ENCODE measurements around the gene LILRB2. TPM values are rescaled to one million over a fixed set of nuclear protein-coding genes. Genes with fewer than 3 reads are reported as not detected.

LILRB2 gene
- total RNA-seq, 2 experiments from 2014 or later, result not detected

- H3K4me1 Mint-ChIP-seq (ENCODE audit: low read depth), result no peaks in the 10 kb centered on the region
- H3K9me3 Mint-ChIP-seq, result no peaks in the 10 kb centered on the region
- no peak overlapping the region for H3K4me3 Mint-ChIP-seq
- CTCF ChIA-PET, result interaction anchor here (0.6 to 3.9 kb wide), 3 partner anchors 7 to 74 kb away, joined by 3 to 19 read pairs (median 3); no protein-coding TSS in a partner anchor
- peaks cover 31% of the 10 kb centered on the region for H3K27me3 Mint-ChIP-seq
- no peaks in the 10 kb centered on the region for H3K36me3 Mint-ChIP-seq
- intact Hi-C loops (cut with micrococcal nuclease), result no loop called here
- POLR2A ChIA-PET, result interaction anchor here (0.6 kb wide), 1 partner anchor 53 kb away, joined by 3 read pairs; no protein-coding TSS in a partner anchor
- H3K27ac Mint-ChIP-seq, result no peak overlapping the region
- no peak for DNase-seq
These were observed 36.4 kb upstream of the LILRB2 start for GRCh38 chr19:54317108-54317964.

DNA sequence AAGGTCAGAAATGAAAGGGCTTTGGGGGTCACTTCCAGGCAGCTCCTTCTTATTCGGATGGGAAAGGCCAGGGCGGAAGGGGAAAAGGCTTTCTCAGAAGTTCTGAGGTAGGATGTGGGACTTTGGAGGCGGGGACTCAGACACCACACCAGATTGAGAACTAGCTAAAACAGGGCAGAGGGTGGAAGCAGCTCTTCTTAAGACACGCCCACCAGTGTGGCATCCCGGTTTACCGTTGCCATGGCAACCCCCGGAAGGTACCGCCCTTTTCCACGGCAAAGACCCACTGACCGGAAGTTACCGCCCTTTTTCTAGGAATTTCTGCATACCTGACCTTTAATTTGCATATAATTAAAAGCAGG, 35.8 kb upstream of the LILRB2 start:
- Mint-ChIP-seq H3K9me3 (no peaks in the 10 kb centered on the region), H3K4me1 (ENCODE audit: low read depth) (no peaks in the 10 kb centered on the region), H3K27me3 (peaks cover 36% of the 10 kb centered on the region), H3K36me3 (no peaks in the 10 kb centered on the region), H3K27ac (no peak overlapping the region), H3K4me3 (no peak overlapping the region)
- POLR2A ChIA-PET, result interaction anchor here (0.6 kb wide), 1 partner anchor 82 kb away, joined by 3 read pairs; no protein-coding TSS in a partner anchor
- CTCF ChIA-PET, result interaction anchor here (0.6 to 3.9 kb wide), 3 partner anchors 8 to 74 kb away, joined by 3 to 19 read pairs (median 3); no protein-coding TSS in a partner anchor
- intact Hi-C loops (cut with micrococcal nuclease), result no loop called here
- DNase-seq, result no peak

DNA sequence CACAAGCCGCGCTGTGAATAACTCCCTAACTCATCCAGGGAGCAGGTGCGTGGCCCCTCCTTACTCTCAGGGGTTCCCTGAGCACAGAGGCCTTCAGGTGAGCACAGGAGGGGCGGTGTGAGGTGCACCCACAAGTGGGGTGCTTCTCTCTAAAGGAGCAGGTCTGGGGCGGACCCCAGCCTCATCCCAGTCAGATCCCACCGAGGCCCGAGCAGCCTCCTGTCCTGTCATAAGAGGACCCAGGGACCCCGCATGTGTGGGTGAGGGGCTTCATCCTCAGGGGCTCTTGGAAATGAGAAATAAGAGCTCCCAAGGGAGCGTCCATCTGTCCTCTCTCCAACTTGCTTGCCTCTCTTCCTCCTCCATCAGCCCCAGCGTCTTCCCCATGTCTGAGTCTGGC, 35.0 kb upstream of the LILRB2 start:
- CTCF ChIA-PET, result interaction anchor here (1.0 to 3.9 kb wide), 2 partner anchors 9 to 75 kb away, joined by 3 to 19 read pairs; no protein-coding TSS in a partner anchor
- Mint-ChIP-seq H3K27me3 (peaks cover 32% of the 10 kb centered on the region), H3K36me3 (no peaks in the 10 kb centered on the region), H3K4me1 (ENCODE audit: low read depth) (no peaks in the 10 kb centered on the region), H3K9me3 (no peaks in the 10 kb centered on the region), H3K4me3 (no peak overlapping the region), H3K27ac (no peak overlapping the region)
- intact Hi-C loops (cut with micrococcal nuclease), result no loop called here
- POLR2A ChIA-PET, result interaction anchor here (0.6 kb wide), 1 partner anchor 83 kb away, joined by 3 read pairs; no protein-coding TSS in a partner anchor
- no peak for DNase-seq

DNA sequence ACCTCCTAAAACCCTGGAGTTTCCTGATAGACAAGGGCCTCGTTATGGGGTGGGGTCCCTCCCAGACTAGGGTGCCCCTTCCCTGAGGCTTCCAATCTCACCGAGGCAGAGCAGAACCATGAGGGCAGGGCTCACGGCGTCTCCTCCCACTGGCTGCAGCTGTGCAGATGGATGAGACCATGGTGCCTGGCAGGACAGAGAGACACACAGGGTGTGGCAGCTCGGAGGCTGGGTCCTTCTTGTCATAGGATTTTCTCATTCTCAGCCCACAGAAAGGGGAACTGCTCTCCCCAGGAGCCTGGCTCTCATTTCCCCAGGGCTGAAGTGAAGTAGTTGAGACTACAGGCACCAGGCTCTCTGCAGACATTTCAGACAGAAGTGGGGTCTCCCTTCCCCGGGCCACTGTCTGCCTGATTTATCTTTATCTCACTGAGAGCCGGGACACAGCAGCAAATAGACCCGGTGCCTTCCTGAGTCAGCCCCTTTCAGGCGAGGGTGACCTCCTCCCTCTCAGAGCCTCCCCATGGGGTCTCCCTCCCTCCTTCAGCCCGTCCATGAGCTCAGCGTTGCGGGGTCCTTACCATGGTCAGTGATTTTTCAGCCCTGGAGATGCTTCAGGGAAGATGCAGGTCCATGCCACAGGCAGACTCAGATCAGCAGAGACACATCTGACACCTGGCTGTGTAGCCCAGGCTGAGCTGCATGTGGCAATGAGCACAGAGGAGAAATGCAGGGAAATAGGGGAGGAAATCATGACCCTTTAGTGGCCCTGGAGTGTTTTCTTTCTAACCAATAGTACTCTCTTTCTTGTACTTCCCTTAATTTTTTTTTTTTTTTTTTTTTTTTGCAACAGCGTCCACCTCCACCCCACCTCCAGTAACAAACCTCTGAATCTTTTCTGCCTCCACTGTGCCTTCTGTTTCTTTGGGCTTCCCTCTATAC, 31.8 kb upstream of the LILRB2 start, which contains the start of gene LILRA5:
TSS of gene LILRA5 (minus strand) at position 731 of the 942 bp plus-strand sequence. CDS start at position 584, 147 bp downstream.
- peaks cover 31% of the 10 kb centered on the region for H3K27me3 Mint-ChIP-seq
- intact Hi-C loops (cut with micrococcal nuclease), result no loop called here
- H3K4me1 Mint-ChIP-seq (ENCODE audit: low read depth), result no peaks in the 10 kb centered on the region
- no peaks in the 10 kb centered on the region for H3K9me3 Mint-ChIP-seq
- no peak within 1 kb of the TSS for H3K4me3 Mint-ChIP-seq
- no peak for DNase-seq
- H3K27ac Mint-ChIP-seq, result no peak within 1 kb of the TSS
- CTCF ChIA-PET, result interaction anchor here (0.9 kb wide), 1 partner anchor 114 kb away, joined by 3 read pairs; no protein-coding TSS in a partner anchor
- H3K36me3 Mint-ChIP-seq, result no peaks in the 10 kb centered on the region
- POLR2A ChIA-PET, result no interaction called here

DNA sequence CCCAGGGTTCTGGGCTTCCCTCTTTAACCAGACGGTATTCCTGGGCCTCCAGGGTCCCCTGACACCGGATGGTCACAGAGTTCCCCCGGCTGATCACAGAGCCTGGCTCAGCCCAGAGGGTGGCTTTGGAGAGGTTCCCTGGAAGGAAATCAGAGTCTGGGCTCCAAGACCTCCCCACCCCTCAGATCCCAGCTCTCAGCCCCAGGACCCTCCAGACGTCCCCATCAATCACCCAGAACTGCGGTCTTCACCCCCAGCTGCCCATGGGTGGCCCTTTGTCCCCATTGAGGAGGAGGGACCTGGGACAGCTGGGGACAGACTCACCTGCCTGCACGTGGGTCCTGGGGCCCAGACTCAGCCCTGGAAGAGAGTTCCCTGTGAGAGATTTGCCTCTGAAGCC, 31.1 kb upstream of the LILRB2 start:
- intact Hi-C loops (cut with micrococcal nuclease), result no loop called here
- no peaks in the 10 kb centered on the region for H3K36me3 Mint-ChIP-seq
- peaks cover 28% of the 10 kb centered on the region for H3K27me3 Mint-ChIP-seq
- H3K4me1 Mint-ChIP-seq (ENCODE audit: low read depth), result no peaks in the 10 kb centered on the region
- ChIA-PET POLR2A (no interaction called here), CTCF (no interaction called here)
- H3K4me3 Mint-ChIP-seq, result no peak overlapping the region
- H3K9me3 Mint-ChIP-seq, result no peaks in the 10 kb centered on the region
- no peak overlapping the region for H3K27ac Mint-ChIP-seq
- DNase-seq, result no peak

- no peak for DNase-seq
- Mint-ChIP-seq H3K9me3 (no peaks in the 10 kb centered on the region), H3K36me3 (no peaks in the 10 kb centered on the region), H3K27me3 (peaks cover 26% of the 10 kb centered on the region), H3K27ac (no peak overlapping the region), H3K4me1 (ENCODE audit: low read depth) (no peaks in the 10 kb centered on the region), H3K4me3 (no peak overlapping the region)
- ChIA-PET POLR2A (no interaction called here), CTCF (no interaction called here)
- intact Hi-C loops (cut with micrococcal nuclease), result no loop called here
These were observed 30.6 kb upstream of the LILRB2 start for GRCh38 chr19:54311486-54311885.

GRCh38 chr19:54310543-54310942, 29.6 kb upstream of the LILRB2 start:
- H3K4me1 Mint-ChIP-seq (ENCODE audit: low read depth), result no peaks in the 10 kb centered on the region
- H3K9me3 Mint-ChIP-seq, result no peaks in the 10 kb centered on the region
- ChIA-PET CTCF (interaction anchor here (0.6 kb wide), 1 partner anchor 80 kb away, joined by 3 read pairs; no protein-coding TSS in a partner anchor), POLR2A (no interaction called here)
- peaks cover 20% of the 10 kb centered on the region for H3K27me3 Mint-ChIP-seq
- intact Hi-C loops (cut with micrococcal nuclease), result no loop called here
- H3K27ac Mint-ChIP-seq, result no peak overlapping the region
- DNase-seq, result no peak
- H3K36me3 Mint-ChIP-seq, result no peaks in the 10 kb centered on the region
- no peak overlapping the region for H3K4me3 Mint-ChIP-seq

GRCh38 chr19:54309811-54310210, 28.9 kb upstream of the LILRB2 start:
- Mint-ChIP-seq H3K27ac (no peak overlapping the region), H3K4me1 (ENCODE audit: low read depth) (peaks cover 3% of the 10 kb centered on the region), H3K9me3 (no peaks in the 10 kb centered on the region), H3K4me3 (no peak overlapping the region), H3K27me3 (peaks cover 21% of the 10 kb centered on the region), H3K36me3 (no peaks in the 10 kb centered on the region)
- ChIA-PET POLR2A (no interaction called here), CTCF (interaction anchor here (0.6 kb wide), 1 partner anchor 81 kb away, joined by 3 read pairs; no protein-coding TSS in a partner anchor)
- no peak for DNase-seq
- intact Hi-C loops (cut with micrococcal nuclease), result no loop called here

GRCh38 chr19:54307389-54308020, 26.6 kb upstream of the LILRB2 start:
- Mint-ChIP-seq H3K4me1 (ENCODE audit: low read depth) (peaks cover 13% of the 10 kb centered on the region), H3K9me3 (no peaks in the 10 kb centered on the region), H3K27me3 (peaks cover 10% of the 10 kb centered on the region), H3K36me3 (no peaks in the 10 kb centered on the region), H3K4me3 (no peak overlapping the region), H3K27ac (no peak overlapping the region)
- intact Hi-C loops (cut with micrococcal nuclease), result no loop called here
- CTCF ChIA-PET, result no interaction called here
- POLR2A ChIA-PET, result no interaction called here
- no peak for DNase-seq

DNA sequence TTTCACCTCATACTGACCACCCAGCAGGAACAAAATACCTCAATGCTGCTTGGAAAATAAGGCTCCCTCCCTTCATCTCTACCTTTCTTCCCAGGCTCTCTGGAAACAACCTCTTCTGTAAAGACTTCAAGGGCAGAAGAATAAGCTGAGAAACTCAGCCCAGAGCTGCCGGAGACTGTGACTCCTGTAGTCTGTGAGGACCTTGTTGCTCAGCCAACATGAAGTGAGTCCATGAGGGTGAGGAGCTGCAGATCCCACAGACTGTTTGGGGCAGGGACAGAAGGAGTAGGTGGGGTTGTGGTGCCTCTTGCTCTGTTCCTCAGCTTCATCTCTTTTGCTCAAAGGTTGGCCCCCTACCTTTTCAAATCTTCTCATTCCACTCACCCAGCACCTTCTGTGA, 24.2 kb upstream of the LILRB2 start:
- H3K4me3 Mint-ChIP-seq, result no peak overlapping the region
- no peaks in the 10 kb centered on the region for H3K36me3 Mint-ChIP-seq
- peaks cover 13% of the 10 kb centered on the region for H3K27me3 Mint-ChIP-seq
- H3K9me3 Mint-ChIP-seq, result no peaks in the 10 kb centered on the region
- no peak for DNase-seq
- CTCF ChIA-PET, result no interaction called here
- H3K27ac Mint-ChIP-seq, result no peak overlapping the region
- intact Hi-C loops (cut with micrococcal nuclease), result no loop called here
- peaks cover 13% of the 10 kb centered on the region for H3K4me1 Mint-ChIP-seq (ENCODE audit: low read depth)
- POLR2A ChIA-PET, result no interaction called here

GRCh38 chr19:54302257-54302656, 21.3 kb upstream of the LILRB2 start:
- H3K4me1 Mint-ChIP-seq (ENCODE audit: low read depth), result peaks cover 13% of the 10 kb centered on the region
- H3K4me3 Mint-ChIP-seq, result no peak overlapping the region
- no peak for DNase-seq
- H3K27ac Mint-ChIP-seq, result no peak overlapping the region
- ChIA-PET POLR2A (no interaction called here), CTCF (interaction anchor here (1.1 kb wide), 1 partner anchor 36 kb away, joined by 3 read pairs; no protein-coding TSS in a partner anchor)
- no peaks in the 10 kb centered on the region for H3K36me3 Mint-ChIP-seq
- peaks cover 13% of the 10 kb centered on the region for H3K27me3 Mint-ChIP-seq
- intact Hi-C loops (cut with micrococcal nuclease), result no loop called here
- no peaks in the 10 kb centered on the region for H3K9me3 Mint-ChIP-seq
